ENCODE measurements around the gene TSPAN9.

The TSPAN9 gene

GRCh38 chr12:3101309-3102024, 24.3 kb downstream of the TSPAN9 start:
- no peak for DNase-seq

GRCh38 chr12:3102771-3103410, 25.7 kb downstream of the TSPAN9 start:
- no peak for DNase-seq

GRCh38 chr12:3103806-3104205, 26.6 kb downstream of the TSPAN9 start:
- no peak for DNase-seq

GRCh38 chr12:3105690-3106479, 28.7 kb downstream of the TSPAN9 start:
- no peak for DNase-seq

GRCh38 chr12:3106579-3106978, 29.4 kb downstream of the TSPAN9 start:
- DNase-seq = no peak

GRCh38 chr12:3107071-3107583, 29.9 kb downstream of the TSPAN9 start:
- DNase-seq = no peak

GRCh38 chr12:3107954-3108353, 30.8 kb downstream of the TSPAN9 start:
- DNase-seq = no peak

GRCh38 chr12:3110578-3110977, 33.4 kb downstream of the TSPAN9 start:
- no peak for DNase-seq

GRCh38 chr12:3113671-3114325, 36.6 kb downstream of the TSPAN9 start:
- no peak for DNase-seq

GRCh38 chr12:3114671-3115070, 37.5 kb downstream of the TSPAN9 start:
- no peak for DNase-seq

GRCh38 chr12:3115078-3115477, 37.9 kb downstream of the TSPAN9 start:
- no peak for DNase-seq

- no peak for DNase-seq
These were observed 39.1 kb downstream of the TSPAN9 start for GRCh38 chr12:3116106-3116844.

- DNase-seq = no peak
These were observed 40.0 kb downstream of the TSPAN9 start for GRCh38 chr12:3117144-3117581.

GRCh38 chr12:3117591-3118015, 40.4 kb downstream of the TSPAN9 start:
- DNase-seq = no peak

- DNase-seq = no peak
These were observed 42.1 kb downstream of the TSPAN9 start for GRCh38 chr12:3119192-3119755.

GRCh38 chr12:3119756-3120601, 42.8 kb downstream of the TSPAN9 start:
- DNase-seq = no peak

GRCh38 chr12:3120701-3121100, 43.5 kb downstream of the TSPAN9 start:
- DNase-seq = no peak

GRCh38 chr12:3122841-3123678, 45.9 kb downstream of the TSPAN9 start:
- no peak for DNase-seq

- DNase-seq = no peak
These were observed 46.5 kb downstream of the TSPAN9 start for GRCh38 chr12:3123729-3124128.

- no peak for DNase-seq
These were observed 47.7 kb downstream of the TSPAN9 start for GRCh38 chr12:3124917-3125316.
